H1 (cell line): ENCODE data around the gene ARHGAP25. TPM values are rescaled to one million over a fixed set of nuclear protein-coding genes. Genes with fewer than 3 reads are reported as not detected.

Experiments used
- CTCF ChIA-PET: fragments of 300-600 bp; sonication (Branson Sonifier 250); formaldehyde crosslinking; loops from one replicate; lab custom pipeline; 2021; ENCODE audit not compliant: partially characterized antibody; lab: Charles Lee
- POLR2A ChIA-PET: fragments of 300-600 bp; sonication (Branson Sonifier 250); formaldehyde crosslinking; loops from one replicate; lab custom pipeline; 2021; ENCODE audit warnings: inconsistent platforms; ENCODE audit not compliant: partially characterized antibody; lab: Charles Lee
- DNase-seq, 2 experiments: peaks; one replicate each; pipeline versions ENCODE4 v3.0.0 to v3.0.0-alpha.2; 2010 to 2022; ENCODE audit warnings: low spot score in 2 of 2, low read depth in 1 of 2, mixed read lengths in 1 of 2
- FAIRE-seq: peaks from 2 replicates; lab custom pipeline; 2011; peaks lifted over from hg19 to GRCh38; lab: Jason Lieb, UNC
- H2AFZ ChIP-seq: 2 replicates; pipeline ENCODE4 v1.8.1; 2012; ENCODE audit warnings: low read length, inconsistent platforms
- H2AK5ac ChIP-seq: 2 replicates; pipeline ENCODE4 v1.6.1; 2013; ENCODE audit warnings: low read depth, low read length
- H2BK120ac ChIP-seq: replicated peaks from 2 replicates; pipeline ENCODE3; 2013; ENCODE audit warnings: low read depth, low read length, inconsistent platforms
- H2BK12ac ChIP-seq: 2 replicates; pipeline ENCODE4 v1.6.1; 2013; ENCODE audit warnings: low read depth, low read length
- H2BK15ac ChIP-seq: 2 replicates; pipeline ENCODE4 v1.6.1; 2013; ENCODE audit warnings: low read length
- H2BK20ac ChIP-seq: 2 replicates; pipeline ENCODE4 v1.6.1; 2013; ENCODE audit warnings: low read length
- H2BK5ac ChIP-seq: 2 replicates; pipeline ENCODE4 v1.6.1; 2013; ENCODE audit warnings: low read depth, low read length
- H3K14ac ChIP-seq: 2 replicates; pipeline ENCODE4 v1.6.1; 2013; ENCODE audit warnings: inconsistent platforms; ENCODE audit not compliant: insufficient read length
- H3K18ac ChIP-seq: 2 replicates; pipeline ENCODE4 v1.6.1; 2013; ENCODE audit warnings: low read length; ENCODE audit errors: extremely low read depth
- H3K23ac ChIP-seq: 2 replicates; pipeline ENCODE4 v1.6.1; 2013; ENCODE audit warnings: inconsistent platforms; ENCODE audit not compliant: insufficient read length
- H3K23me2 ChIP-seq: 2 replicates; pipeline ENCODE4 v1.6.1; 2013; ENCODE audit warnings: low read depth, low read length
- H3K27ac ChIP-seq: 2 replicates; pipeline ENCODE4 v1.6.1; 2011; ENCODE audit warnings: low read depth, low read length, inconsistent platforms
- H3K27me3 ChIP-seq, 4 experiments: replicated peaks in 1 of 4; 1 replicate in 1 of 4; 2 replicates in 3 of 4; pipeline versions ENCODE4 v1.6.1 to v1.8.1; 2011 to 2013; ENCODE audit warnings: low read length in 3 of 4, mild to moderate bottlenecking in 3 of 4, inconsistent platforms in 2 of 4, mixed read lengths in 2 of 4, moderate library complexity in 1 of 4; ENCODE audit not compliant: control insufficient read depth in 3 of 4, insufficient read depth in 3 of 4; ENCODE audit errors: extremely low read depth in 1 of 4
- H3K36me3 ChIP-seq, 4 experiments: 2 replicates each; pipeline versions ENCODE4 v1.6.1 to v1.8.1; 2011 to 2013; ENCODE audit warnings: mild to moderate bottlenecking in 4 of 4, low read length in 3 of 4, moderate library complexity in 2 of 4, control low read depth in 1 of 4, inconsistent platforms in 1 of 4; ENCODE audit not compliant: insufficient read depth in 4 of 4, control insufficient read depth in 2 of 4
- H3K4ac ChIP-seq: replicated peaks from 2 replicates; pipeline ENCODE3; 2013; ENCODE audit warnings: low read length, low read depth, mixed read lengths, inconsistent platforms; ENCODE audit not compliant: insufficient read length
- H3K4me1 ChIP-seq, 4 experiments: replicated peaks in 1 of 4; 1 replicate in 1 of 4; 2 replicates in 3 of 4; pipeline versions ENCODE4 v1.6.1 to v1.8.1; 2011 to 2013; ENCODE audit warnings: low read length in 3 of 4, inconsistent platforms in 2 of 4, mixed read lengths in 1 of 4; ENCODE audit not compliant: insufficient read depth in 4 of 4, control insufficient read depth in 3 of 4
- H3K4me2 ChIP-seq, 2 experiments: 2 replicates each; pipeline versions ENCODE4 v1.6.1 to v1.8.1; 2011 to 2013; ENCODE audit warnings: low read depth in 2 of 2, low read length in 2 of 2, control low read depth in 1 of 2, inconsistent platforms in 1 of 2, mild to moderate bottlenecking in 1 of 2; ENCODE audit not compliant: insufficient read depth in 1 of 2
- H3K4me3 ChIP-seq, 4 experiments: fragments of 200-600, 300-600 bp in 1 of 4; sonication (generic), shearing (Covaris generic), sonication (Bioruptor Twin) in 1 of 4; 2 replicates each; pipeline versions ENCODE4 v1.5.1 to v1.8.1; 2011 to 2016; ENCODE audit warnings: low read length in 4 of 4, low read depth in 3 of 4, control low read depth in 2 of 4, inconsistent platforms in 2 of 4, mild to moderate bottlenecking in 2 of 4, mixed read lengths in 1 of 4, moderate library complexity in 1 of 4; ENCODE audit not compliant: insufficient read depth in 2 of 4; ENCODE audit errors: extremely low read depth in 1 of 4
- H3K56ac ChIP-seq: replicated peaks from 2 replicates; pipeline ENCODE3; 2013; ENCODE audit warnings: low read depth, mild to moderate bottlenecking, mixed read lengths, low read length, inconsistent platforms; ENCODE audit not compliant: insufficient read length
- H3K79me1 ChIP-seq: 2 replicates; pipeline ENCODE4 v1.6.1; 2013; ENCODE audit warnings: low read depth, low read length, control low read depth
- H3K79me2 ChIP-seq, 2 experiments: 2 replicates each; pipeline versions ENCODE4 v1.6.1 to v1.8.1; 2012 to 2013; ENCODE audit warnings: low read length in 2 of 2, mild to moderate bottlenecking in 2 of 2, inconsistent platforms in 1 of 2; ENCODE audit not compliant: insufficient read depth in 2 of 2, control insufficient read depth in 1 of 2
- H3K9ac ChIP-seq, 4 experiments: replicated peaks in 1 of 4; 1 replicate in 1 of 4; 2 replicates in 3 of 4; pipeline versions ENCODE4 v1.6.1 to v1.8.1; 2011 to 2013; ENCODE audit warnings: low read depth in 3 of 4, low read length in 3 of 4, control low read depth in 2 of 4, mild to moderate bottlenecking in 2 of 4, moderate library complexity in 2 of 4, inconsistent platforms in 1 of 4; ENCODE audit errors: extremely low read depth in 1 of 4
- H3K9me3 ChIP-seq, 2 experiments: 2 replicates each; pipeline versions ENCODE4 v1.6.1 to v1.8.1; 2012 to 2013; ENCODE audit warnings: mild to moderate bottlenecking in 2 of 2, moderate library complexity in 2 of 2, control low read depth in 1 of 2, inconsistent platforms in 1 of 2, low read depth in 1 of 2, low read length in 1 of 2, mixed read lengths in 1 of 2; ENCODE audit not compliant: insufficient read depth in 2 of 2
- H4K20me1 ChIP-seq, 2 experiments: replicated peaks in 1 of 2; 2 replicates each; pipeline versions ENCODE3 to v1.8.1; 2011 to 2013; ENCODE audit warnings: inconsistent platforms in 2 of 2, low read length in 2 of 2, mild to moderate bottlenecking in 1 of 2; ENCODE audit not compliant: insufficient read depth in 2 of 2, control insufficient read depth in 1 of 2
- H4K5ac ChIP-seq: 2 replicates; pipeline ENCODE4 v1.6.1; 2013; ENCODE audit warnings: low read length, low read depth, mixed read lengths, inconsistent platforms; ENCODE audit not compliant: insufficient read length
- H4K8ac ChIP-seq: 2 replicates; pipeline ENCODE4 v1.8.0; 2013; ENCODE audit warnings: mild to moderate bottlenecking, moderate library complexity, low read length, inconsistent platforms; ENCODE audit not compliant: insufficient read depth; ENCODE audit errors: extremely low read depth
- H4K91ac ChIP-seq: replicated peaks from 2 replicates; pipeline ENCODE3; 2013; ENCODE audit warnings: low read length, mixed read lengths, inconsistent platforms; ENCODE audit not compliant: insufficient read length
- SIRT6 ChIP-seq: IDR thresholded peaks from one replicate; pipeline ENCODE4 v1.7.1; 2012; ENCODE audit warnings: low read length, inconsistent platforms
- WGBS, 2 experiments: shearing (Covaris generic) in 1 of 2; methylation state at CpG; one replicate each; pipeline versions ENCODE4 v1.1.6 to v1.1.7; 2013 to 2015; ENCODE audit warnings: low lambda C conversion rate in 2 of 2, mixed read lengths in 2 of 2, inconsistent platforms in 1 of 2, low coverage in 1 of 2, missing lambda C conversion rate in 1 of 2; ENCODE audit not compliant: insufficient replicate concordance in 2 of 2, insufficient coverage in 1 of 2, insufficient read length in 1 of 2; ENCODE audit errors: extremely low coverage in 1 of 2, missing lambda C conversion rate in 1 of 2; 5-methylcytosine and 5-hydroxymethylcytosine counted together
- polyA plus RNA-seq, 7 experiments: library from polyadenylated mRNA; depleted of rRNA in 3 of 7; stranded (reverse) in 5 of 7; unstranded in 2 of 7; fragments of >200 nt in 5 of 7; fragments of 200-250 nt in 2 of 7; gene quantifications; 1 replicate in 5 of 7; 2 replicates in 1 of 7; 4 replicates in 1 of 7; pipeline versions ENCODE4 v1.2.1 to v1.2.3, GENCODE V29; 2011 to 2013; ENCODE audit warnings: missing spikeins in 2 of 7, mixed read lengths in 2 of 7
- total RNA-seq: library from RNA; stranded (reverse); fragmentation: NEBNext Ultra II Directional; extraction: Animal tissue kit (Norgen Biotek cat#: 25700); gene quantifications from 2 replicates; pipeline ENCODE4 v1.2.1, GENCODE V29; 2021

Gene ARHGAP25
- total and polyA plus RNA-seq, 2 of the 8 experiments (the other 6 are each of a cell fraction or from before 2014, with no cell fraction given) = 1.00 to 1.2 TPM

- no peak overlapping the region for H4K5ac ChIP-seq
- no peak overlapping the region for H3K4me3 ChIP-seq
- no peak overlapping the region for H3K14ac ChIP-seq
- no peak overlapping the region for H3K4ac ChIP-seq
- CTCF ChIA-PET = interaction anchor here (0.9 to 1.8 kb wide), 3 partner anchors 18 to 85 kb away, joined by 3 to 10 read pairs (median 4); no protein-coding TSS in a partner anchor
- H4K8ac ChIP-seq = no peak overlapping the region
- no peak overlapping the region for H3K4me2 ChIP-seq
- H3K18ac ChIP-seq = no peak overlapping the region
- H3K9me3 ChIP-seq = no peaks in the 10 kb centered on the region
- no peaks in the 10 kb centered on the region for H3K36me3 ChIP-seq
- H3K79me1 ChIP-seq = no peaks in the 10 kb centered on the region
- no peaks in the 10 kb centered on the region for H3K79me2 ChIP-seq
- H4K91ac ChIP-seq = no peak overlapping the region
- H3K27ac ChIP-seq = no peak overlapping the region
- no peaks in the 10 kb centered on the region for H3K4me1 ChIP-seq
- FAIRE-seq (no peak), DNase-seq (no peak)
- H2BK12ac ChIP-seq = no peak overlapping the region
- no peak overlapping the region for H2BK5ac ChIP-seq
- H2AFZ ChIP-seq = no peak overlapping the region
- H3K27me3 ChIP-seq = no peaks in the 10 kb centered on the region
- H3K9ac ChIP-seq = no peak overlapping the region
- H2BK120ac ChIP-seq = no peak overlapping the region
- no peak overlapping the region for H2AK5ac ChIP-seq
- no peaks in the 10 kb centered on the region for H3K23me2 ChIP-seq
- no peak overlapping the region for H3K23ac ChIP-seq
- POLR2A ChIA-PET = no interaction called here
- no peak overlapping the region for H2BK20ac ChIP-seq
- H2BK15ac ChIP-seq = no peak overlapping the region
- H4K20me1 ChIP-seq = no peaks in the 10 kb centered on the region
- WGBS, 2 experiments = 95% methylated on average over 3 of the region's 3 CpGs; no CpG with 5 or more reads in 1 of the 2 experiments
- no peak overlapping the region for H3K56ac ChIP-seq
- no peak for TF ChIP-seq SIRT6
Observed at GRCh38 chr2:68857202-68857845, 122.7 kb downstream of the ARHGAP25 start.
